B cell (primary cell): ENCODE measurements around the gene PIK3R3. TPM values are rescaled to one million over a fixed set of nuclear protein-coding genes. Genes with fewer than 3 reads are reported as not detected.

Experiments used
- ATAC-seq: fragments of 200-7000 bp; cut with Tn5 transposase; one replicate; pipeline ENCODE4 v1.10.0; 2021; ENCODE audit warnings: low read depth, mild to moderate bottlenecking, moderate number of reproducible peaks, moderate library complexity
- CTCF ChIA-PET: fragments of 350-600 bp; sonication (Branson Sonifier 250); formaldehyde crosslinking; loops from one replicate; lab custom pipeline; 2021; ENCODE audit warnings: antibody characterized with exemption, inconsistent platforms; lab: Charles Lee
- POLR2A ChIA-PET: fragments of 350-600 bp; sonication (Branson Sonifier 250); formaldehyde crosslinking; loops from one replicate; lab custom pipeline; 2021; ENCODE audit warnings: antibody characterized with exemption; lab: Charles Lee
- DNase-seq: peaks from one replicate; pipeline ENCODE4 v3.0.0; 2013
- H2AFZ ChIP-seq: 2 replicates; pipeline ENCODE4 v1.6.1; 2012; ENCODE audit warnings: mild to moderate bottlenecking, low read depth, low read length; ENCODE audit not compliant: insufficient read depth, poor library complexity, severe bottlenecking
- H3K27ac ChIP-seq, 2 donors: 1 replicate in 1 of 2; 2 replicates in 1 of 2; pipeline ENCODE4 v1.5.1; 2012 to 2013; ENCODE audit warnings: low read length in 2 of 2, mild to moderate bottlenecking in 2 of 2, moderate library complexity in 1 of 2
- H3K27me3 ChIP-seq, 4 experiments: fragments of 200-600 bp in 1 of 4; sonication (generic) in 1 of 4; replicated peaks in 1 of 4; 1 replicate in 2 of 4; 2 replicates in 2 of 4; pipeline versions ENCODE4 v1.6.1 to v1.7.0; 2013 to 2016; ENCODE audit warnings: low read length in 3 of 4, mild to moderate bottlenecking in 2 of 4, mixed read lengths in 1 of 4, moderate library complexity in 1 of 4; ENCODE audit not compliant: insufficient read depth in 4 of 4, control insufficient read depth in 3 of 4; ENCODE audit errors: control extremely low read depth in 1 of 4
- H3K36me3 ChIP-seq, 2 experiments: replicated peaks in 1 of 2; 1 replicate in 1 of 2; 2 replicates in 1 of 2; pipeline versions ENCODE4 v1.6.1 to v1.7.1; 2013; ENCODE audit warnings: low read length in 1 of 2; ENCODE audit not compliant: insufficient read depth in 2 of 2, control insufficient read depth in 1 of 2; ENCODE audit errors: control extremely low read depth in 1 of 2, extremely low read depth in 1 of 2
- H3K4me1 ChIP-seq, 2 donors: fragments of 200-600 bp in 1 of 2; sonication (generic) in 1 of 2; 1 replicate in 1 of 2; 2 replicates in 1 of 2; pipeline versions ENCODE4 v1.5.1 to v1.6.1; 2013 to 2017; ENCODE audit warnings: low read length in 2 of 2; ENCODE audit not compliant: control insufficient read depth in 2 of 2, insufficient read depth in 2 of 2
- H3K4me2 ChIP-seq: replicated peaks from 2 replicates; pipeline ENCODE3; 2012; ENCODE audit warnings: mild to moderate bottlenecking, low read depth, low read length; ENCODE audit not compliant: poor library complexity, severe bottlenecking
- H3K4me3 ChIP-seq, 5 experiments: fragments of 200-600 bp in 1 of 5; sonication (generic) in 1 of 5; 1 replicate in 3 of 5; 2 replicates in 2 of 5; pipeline versions ENCODE4 v1.5.1 to v1.7.0; 2011 to 2016; ENCODE audit warnings: low read length in 4 of 5, mild to moderate bottlenecking in 4 of 5, low read depth in 2 of 5, control low read depth in 1 of 5, moderate library complexity in 1 of 5; ENCODE audit not compliant: insufficient read depth in 1 of 5; ENCODE audit errors: control extremely low read depth in 1 of 5, extremely low read depth in 1 of 5
- H3K79me2 ChIP-seq: fragments of 200-600 bp; sonication (generic); one replicate; pipeline ENCODE4 v1.6.0; 2016; ENCODE audit warnings: low read length; ENCODE audit not compliant: control insufficient read depth, insufficient read depth
- H3K9ac ChIP-seq: fragments of 200-600 bp; sonication (generic); 2 replicates; pipeline ENCODE4 v1.6.1; 2017; ENCODE audit warnings: mild to moderate bottlenecking, low read length, moderate library complexity
- H3K9me3 ChIP-seq, 3 donors: one replicate each; pipeline versions ENCODE4 v1.6.1 to v1.7.1; 2013; ENCODE audit warnings: low read length in 2 of 3; ENCODE audit not compliant: control insufficient read depth in 2 of 3, insufficient read depth in 1 of 3; ENCODE audit errors: control extremely low read depth in 1 of 3
- H4K20me1 ChIP-seq: 2 replicates; pipeline ENCODE4 v1.6.0; 2012; ENCODE audit warnings: mild to moderate bottlenecking, low read length; ENCODE audit not compliant: insufficient read depth, control insufficient read depth, poor library complexity, severe bottlenecking
- H3K27ac Mint-ChIP-seq: one replicate; pipeline ENCODE4 v1.8.0; 2021; ENCODE audit warnings: mixed read lengths
- H3K27me3 Mint-ChIP-seq: one replicate; pipeline ENCODE4 v1.8.0; 2021; ENCODE audit warnings: mixed read lengths
- H3K4me1 Mint-ChIP-seq: one replicate; pipeline ENCODE4 v1.8.0; 2021; ENCODE audit warnings: mixed read lengths
- H3K4me3 Mint-ChIP-seq: one replicate; pipeline ENCODE4 v1.8.0; 2021; ENCODE audit warnings: mixed read lengths
- H3K9me3 Mint-ChIP-seq: one replicate; pipeline ENCODE4 v1.8.0; 2022; ENCODE audit warnings: mixed read lengths; ENCODE audit not compliant: insufficient read depth
- EZH2 ChIP-seq: IDR thresholded peaks from 2 replicates; pipeline ENCODE4 v1.6.1; 2012; ENCODE audit warnings: borderline replicate concordance, low read depth, mild to moderate bottlenecking, moderate library complexity, low read length; ENCODE audit not compliant: insufficient read depth, poor library complexity, severe bottlenecking
- WGBS: methylation state at CpG from one replicate; pipeline ENCODE4 v1.1.5; 2013; ENCODE audit warnings: missing lambda C conversion rate; ENCODE audit not compliant: insufficient coverage; 5-methylcytosine and 5-hydroxymethylcytosine counted together
- intact Hi-C: fragments of 100-400 bp; cut with micrococcal nuclease; formaldehyde crosslinking; loops from one replicate; pipeline ENCODE4 v1.10.0; 2022
- polyA plus RNA-seq: library from polyadenylated mRNA; depleted of rRNA; stranded (reverse); fragments of >200 nt; gene quantifications from 2 replicates; pipeline ENCODE4 v1.2.3, GENCODE V29; 2012
- total RNA-seq, 2 donors: library from RNA; stranded (reverse); fragments of 120-200 nt in 1 of 2; gene quantifications; 1 replicate in 1 of 2; 2 replicates in 1 of 2; pipeline versions ENCODE4 v1.2.3 to v1.2.4, GENCODE V29; 2013 to 2022
- TF ChIP-seq, protein P1 (sequence below): fragments of 200-600 bp; IDR thresholded peaks from one replicate; pipeline ENCODE4 v1.8.0; 2022; ENCODE audit warnings: antibody characterized with exemption, mild to moderate bottlenecking

The PIK3R3 gene
- total and polyA plus RNA-seq, 2 donors (not counting 1 experiment from before 2014, with no cell fraction given) = 0.06 to 0.17 TPM

DNA sequence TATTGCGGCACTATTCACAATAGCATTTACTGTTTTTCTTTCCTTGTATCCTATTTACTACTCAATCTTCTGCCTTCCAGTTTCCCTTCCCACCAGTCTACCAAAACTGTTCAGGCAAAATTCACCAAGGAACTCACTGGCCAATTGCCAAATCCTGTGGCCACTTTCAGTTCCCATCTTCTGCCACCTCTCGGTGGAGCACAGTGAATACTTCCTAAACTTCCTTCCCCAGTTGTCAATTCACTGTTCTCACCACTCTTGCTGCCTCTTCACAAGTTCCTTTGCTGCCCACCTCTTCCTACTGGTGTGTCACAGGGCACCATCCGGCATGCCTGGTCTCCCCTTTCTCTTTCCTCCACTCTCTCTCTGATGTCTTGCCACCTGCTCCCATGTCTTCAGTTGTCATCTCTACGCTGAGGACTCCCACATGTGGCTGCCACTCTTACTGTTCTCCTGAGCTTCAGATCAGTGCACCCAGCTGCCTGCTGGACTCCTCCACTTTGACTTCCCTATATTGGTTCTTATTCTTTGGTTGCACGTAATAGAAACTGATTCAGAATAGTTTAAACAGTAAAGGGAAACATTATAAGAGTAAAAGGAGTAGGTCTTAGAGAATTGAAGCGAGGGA lies 114.4 kb downstream of the PIK3R3 start:
- Histone ChIP-seq H3K4me1 (no peaks in the 10 kb centered on the region), H3K9me3 (no peaks in the 10 kb centered on the region), H3K9ac (no peak overlapping the region), H3K36me3 (no peaks in the 10 kb centered on the region), H3K27ac (no peak overlapping the region), H3K4me2 (no peak overlapping the region), H2AFZ (no peak overlapping the region), H3K27me3 (no peaks in the 10 kb centered on the region), H3K4me3 (no peak overlapping the region), H3K79me2 (no peaks in the 10 kb centered on the region), H4K20me1 (no peaks in the 10 kb centered on the region)
- DNase-seq (no peak), ATAC-seq (no peak)
- no peak overlapping the region for H3K4me3 Mint-ChIP-seq
- H3K9me3 Mint-ChIP-seq = no peaks in the 10 kb centered on the region
- CTCF ChIA-PET = no interaction called here
- H3K27ac Mint-ChIP-seq = no peak overlapping the region
- WGBS = 59% methylated on average over 4 of the region's 6 CpGs
- POLR2A ChIA-PET = no interaction called here
- no peak for TF ChIP-seq EZH2
- TF ChIP-seq, protein P1, sequence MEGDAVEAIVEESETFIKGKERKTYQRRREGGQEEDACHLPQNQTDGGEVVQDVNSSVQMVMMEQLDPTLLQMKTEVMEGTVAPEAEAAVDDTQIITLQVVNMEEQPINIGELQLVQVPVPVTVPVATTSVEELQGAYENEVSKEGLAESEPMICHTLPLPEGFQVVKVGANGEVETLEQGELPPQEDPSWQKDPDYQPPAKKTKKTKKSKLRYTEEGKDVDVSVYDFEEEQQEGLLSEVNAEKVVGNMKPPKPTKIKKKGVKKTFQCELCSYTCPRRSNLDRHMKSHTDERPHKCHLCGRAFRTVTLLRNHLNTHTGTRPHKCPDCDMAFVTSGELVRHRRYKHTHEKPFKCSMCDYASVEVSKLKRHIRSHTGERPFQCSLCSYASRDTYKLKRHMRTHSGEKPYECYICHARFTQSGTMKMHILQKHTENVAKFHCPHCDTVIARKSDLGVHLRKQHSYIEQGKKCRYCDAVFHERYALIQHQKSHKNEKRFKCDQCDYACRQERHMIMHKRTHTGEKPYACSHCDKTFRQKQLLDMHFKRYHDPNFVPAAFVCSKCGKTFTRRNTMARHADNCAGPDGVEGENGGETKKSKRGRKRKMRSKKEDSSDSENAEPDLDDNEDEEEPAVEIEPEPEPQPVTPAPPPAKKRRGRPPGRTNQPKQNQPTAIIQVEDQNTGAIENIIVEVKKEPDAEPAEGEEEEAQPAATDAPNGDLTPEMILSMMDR = no peak
- H3K27me3 Mint-ChIP-seq = no peaks in the 10 kb centered on the region
- H3K4me1 Mint-ChIP-seq = no peaks in the 10 kb centered on the region
- intact Hi-C loops = no loop called here

DNA sequence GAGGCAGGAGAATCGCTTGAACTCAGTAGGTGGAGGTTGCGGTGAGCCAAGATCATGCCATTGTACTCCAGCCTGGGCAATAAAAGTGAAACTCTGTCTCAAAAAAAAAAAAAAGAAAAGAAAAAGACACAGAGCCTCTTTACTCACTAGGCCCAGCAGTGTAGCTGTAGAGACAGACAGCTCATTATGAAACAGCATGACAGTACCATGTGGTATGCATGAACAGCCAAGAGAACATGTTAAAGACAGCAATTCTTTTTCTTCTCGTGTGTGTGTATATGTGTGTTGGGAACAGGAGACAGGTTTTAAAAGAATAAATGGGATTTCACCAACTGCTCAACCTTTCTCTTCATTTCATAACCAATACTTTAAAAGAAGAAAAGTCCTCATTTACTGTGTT lies 118.8 kb downstream of the PIK3R3 start:
- H3K4me3 ChIP-seq = no peak overlapping the region
- H4K20me1 ChIP-seq = no peaks in the 10 kb centered on the region
- no peaks in the 10 kb centered on the region for H3K36me3 ChIP-seq
- no peak overlapping the region for H3K9ac ChIP-seq
- no peak overlapping the region for H3K27ac ChIP-seq
- ChIA-PET CTCF (no interaction called here), POLR2A (no interaction called here)
- Mint-ChIP-seq H3K27ac (no peak overlapping the region), H3K9me3 (no peaks in the 10 kb centered on the region), H3K4me1 (no peaks in the 10 kb centered on the region), H3K4me3 (no peak overlapping the region), H3K27me3 (no peaks in the 10 kb centered on the region)
- WGBS = 94% methylated on average over 2 of the region's 3 CpGs
- H3K4me2 ChIP-seq = no peak overlapping the region
- TF ChIP-seq EZH2 = no peak
- TF ChIP-seq, protein P1 = no peak
- DNase-seq (no peak), ATAC-seq (no peak)
- H3K4me1 ChIP-seq = no peaks in the 10 kb centered on the region
- no peaks in the 10 kb centered on the region for H3K9me3 ChIP-seq
- no peak overlapping the region for H2AFZ ChIP-seq
- intact Hi-C loops = no loop called here
- H3K79me2 ChIP-seq = no peaks in the 10 kb centered on the region
- no peaks in the 10 kb centered on the region for H3K27me3 ChIP-seq
